T-helper 22 cell (primary cell): Measurements from ENCODE around the gene IGF2BP1.
"Not testable (repeated sequence)": the region's sequence is repeated elsewhere in the genome, so short reads cannot be mapped to it uniquely, and the experiment has no call there.

Experiments used
- DNase-seq: peaks from one replicate; pipeline ENCODE4 v3.0.0-alpha.2; 2020; ENCODE audit warnings: low read depth

IGF2BP1 gene

DNA sequence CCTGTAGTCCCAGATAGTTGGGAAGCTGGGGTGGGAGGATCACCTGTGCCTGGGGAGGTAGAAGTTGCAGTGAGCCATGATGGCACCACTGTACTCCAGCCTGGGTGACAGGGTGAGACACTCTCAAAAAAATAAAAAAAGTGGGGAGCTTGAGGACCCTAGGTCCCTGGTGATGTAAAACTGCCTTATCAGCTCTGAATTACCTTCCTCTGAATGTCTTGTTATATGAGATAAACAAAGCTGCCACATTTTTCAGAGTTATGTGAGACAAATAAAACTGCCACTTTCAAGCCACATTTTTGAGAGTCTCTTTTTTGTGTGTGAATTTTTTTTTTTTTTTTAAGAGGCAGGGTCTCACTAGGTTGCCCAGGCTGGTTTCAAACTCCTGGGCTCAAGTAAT lies 103.4 kb downstream of the IGF2BP1 start:
- no peak for DNase-seq

DNA sequence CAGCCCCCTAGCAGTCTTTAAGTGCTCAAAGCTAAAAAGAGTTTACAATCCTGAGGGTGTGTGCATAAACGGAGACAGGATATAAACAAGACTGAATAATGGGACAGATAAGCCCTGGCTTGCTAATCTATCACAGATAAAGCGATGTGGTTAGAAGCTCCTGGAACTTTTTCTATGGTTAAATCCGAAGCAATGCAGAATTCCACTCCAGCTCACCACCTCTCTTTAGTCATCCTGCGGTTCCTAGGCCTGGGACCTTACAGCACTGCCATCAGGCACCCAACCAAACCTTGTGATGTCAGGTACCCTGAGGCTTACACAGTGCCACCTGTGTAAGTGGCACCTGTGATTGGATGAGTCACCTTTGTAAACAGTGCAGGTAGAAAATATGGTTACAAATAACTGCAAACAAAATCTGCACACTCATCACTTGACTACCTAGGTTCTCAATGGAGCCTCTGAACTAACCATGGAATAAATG lies 103.9 kb downstream of the IGF2BP1 start:
- DNase-seq = no peak

DNA sequence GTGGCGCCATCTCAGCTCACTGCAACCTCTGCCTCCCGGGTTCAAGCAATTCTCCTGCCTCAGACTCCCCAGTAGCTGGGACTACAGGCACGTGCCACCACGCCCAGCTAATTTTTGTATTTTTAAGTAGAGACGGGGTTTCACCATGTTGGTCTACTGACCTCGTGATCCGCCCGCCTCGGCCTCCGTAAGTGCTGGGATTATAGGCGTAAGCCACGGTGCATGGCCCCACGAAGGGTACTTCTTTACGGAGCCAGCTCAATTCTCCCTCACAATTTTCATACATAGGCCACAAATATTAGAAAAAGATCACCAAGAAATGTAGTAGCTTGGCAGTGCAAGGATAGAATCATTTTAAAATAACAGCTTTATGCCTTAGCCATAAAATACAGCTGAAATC lies 106.2 kb downstream of the IGF2BP1 start:
- not testable (repeated sequence) for DNase-seq

DNA sequence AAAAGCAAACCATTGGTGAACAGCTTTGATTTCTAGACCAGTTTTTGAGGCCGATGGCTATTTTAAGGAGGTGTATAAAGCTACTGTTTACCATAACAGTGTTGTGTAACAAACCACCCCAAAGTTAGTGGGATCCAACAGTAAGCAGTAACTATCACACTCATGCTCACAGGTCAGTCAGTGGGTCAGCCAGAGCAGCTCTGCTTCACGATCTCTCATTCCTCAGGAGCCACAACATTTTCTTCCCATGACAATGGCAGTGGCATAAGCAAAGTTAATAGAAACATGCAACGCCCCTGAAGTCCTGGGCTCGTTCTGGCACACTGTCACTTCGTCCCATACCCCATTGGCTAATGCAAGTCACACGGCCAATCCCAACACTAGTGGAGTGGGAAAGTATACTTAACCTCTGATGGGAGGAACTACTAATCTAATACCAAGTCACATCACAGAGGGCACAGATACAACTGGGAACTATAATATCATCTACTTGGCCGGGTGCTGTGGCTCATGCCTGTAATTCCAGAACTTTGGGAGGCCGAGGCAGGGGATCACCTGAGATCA lies 107.4 kb downstream of the IGF2BP1 start:
- DNase-seq = no peak
